Measurements from ENCODE around the gene LCN2. TPM values are rescaled to one million over a fixed set of nuclear protein-coding genes. Genes with fewer than 3 reads are reported as not detected.

The LCN2 gene
- total RNA-seq, 2 experiments from 2014 or later: not detected

GRCh38 chr9:128115187-128116103, 33.8 kb upstream of the LCN2 start:
- no peak overlapping the region for H3K27ac Mint-ChIP-seq
- intact Hi-C loops (cut with DNase I, micrococcal nuclease): loop anchor here (2.0 to 5.0 kb wide), 2 partner anchors 78 to 81 kb away; no protein-coding TSS in a partner anchor
- peaks cover 14% of the 10 kb centered on the region for H3K36me3 Mint-ChIP-seq (ENCODE audit: low read depth)
- no peaks in the 10 kb centered on the region for H3K27me3 Mint-ChIP-seq
- CTCF ChIA-PET: interaction anchor here (0.6 to 1.7 kb wide), 6 partner anchors 18 to 1432 kb away, joined by 3 to 4 read pairs (median 3); no protein-coding TSS in a partner anchor
- peaks cover 5% of the 10 kb centered on the region for H3K4me1 Mint-ChIP-seq
- DNase-seq (no peak), ATAC-seq (peak; percentile 30)
- POLR2A ChIA-PET: no interaction called here
- H3K9me3 Mint-ChIP-seq (ENCODE audit: low read depth): no peaks in the 10 kb centered on the region
- no peak overlapping the region for H3K4me3 Mint-ChIP-seq

DNA sequence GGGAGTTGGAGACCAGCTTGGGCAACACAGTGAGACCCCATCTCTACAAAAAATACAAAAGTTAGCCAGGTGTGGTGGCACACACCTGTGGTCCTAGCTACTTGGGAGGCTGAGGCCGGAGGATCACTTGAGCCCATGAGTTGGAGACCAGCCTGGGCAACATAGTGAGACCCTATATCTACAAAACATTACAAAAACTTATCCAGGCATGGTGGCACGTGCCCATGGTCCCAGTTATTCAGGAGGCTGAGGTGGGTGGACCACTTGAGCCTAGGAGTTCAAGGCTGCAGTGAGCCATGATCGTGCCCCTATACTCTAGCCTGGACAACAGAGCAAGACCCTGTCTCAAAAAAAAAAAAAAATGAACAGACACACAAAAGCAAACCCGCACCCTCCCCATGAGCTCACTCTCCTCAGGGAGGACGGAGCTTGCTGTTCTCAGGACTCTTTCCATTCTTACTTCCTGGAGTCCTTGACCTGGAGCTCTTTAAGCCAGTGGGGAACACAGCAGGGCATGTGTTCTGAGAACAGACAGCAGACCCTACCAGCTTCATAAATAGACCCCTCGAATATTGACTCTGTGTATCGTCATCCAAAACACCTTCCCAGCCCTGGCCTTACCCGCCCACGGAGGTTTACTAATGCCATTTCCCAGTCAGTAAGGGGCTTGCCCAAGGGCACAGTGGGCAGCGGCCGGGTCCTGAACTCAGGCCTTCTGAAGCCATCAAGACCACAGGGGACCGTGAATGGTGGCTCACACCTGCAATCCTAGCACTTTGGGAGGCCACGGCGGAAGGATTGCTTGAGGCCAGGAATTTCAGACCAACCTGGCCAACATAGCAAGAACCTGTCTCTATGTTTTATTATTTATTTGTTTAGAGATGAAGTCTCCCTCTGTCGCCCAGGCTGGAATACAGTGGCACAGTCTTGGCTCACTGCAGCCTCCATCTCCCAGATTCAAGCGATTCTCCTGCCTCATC, 32.9 kb upstream of the LCN2 start:
- ATAC-seq: no peak
- CTCF ChIA-PET: interaction anchor here (0.6 to 2.0 kb wide), 11 partner anchors 9 to 1431 kb away, joined by 3 to 18 read pairs (median 4); no protein-coding TSS in a partner anchor

GRCh38 chr9:128117613-128118471, 31.4 kb upstream of the LCN2 start:
- CTCF ChIA-PET: interaction anchor here (0.5 to 2.0 kb wide), 42 partner anchors 8 to 1113 kb away, joined by 3 to 18 read pairs (median 4); partner anchors contain the start of genes NAIF1 and PTGES2
- H3K27me3 Mint-ChIP-seq: no peaks in the 10 kb centered on the region
- no peak overlapping the region for H3K4me3 Mint-ChIP-seq
- POLR2A ChIA-PET: no interaction called here
- H3K27ac Mint-ChIP-seq: no peak overlapping the region
- DNase-seq (peak; percentile 99), ATAC-seq (peak; percentile 94)
- intact Hi-C loops (cut with DNase I, micrococcal nuclease): loop anchor here (1.0 to 5.0 kb wide), 5 partner anchors 9 to 175 kb away; partner anchors contain the start of gene PTGES2 (in 2 of the 2)
- H3K36me3 Mint-ChIP-seq (ENCODE audit: low read depth): peaks cover 8% of the 10 kb centered on the region
- H3K4me1 Mint-ChIP-seq: peaks cover 5% of the 10 kb centered on the region
- no peaks in the 10 kb centered on the region for H3K9me3 Mint-ChIP-seq (ENCODE audit: low read depth)

More for the DNA sequence above, 32.9 kb upstream of the LCN2 start:
- POLR2A ChIA-PET: interaction anchor here (0.6 kb wide), 1 partner anchor 133 kb away, joined by 3 read pairs; no protein-coding TSS in a partner anchor
- intact Hi-C loops (cut with DNase I, micrococcal nuclease): loop anchor here (1.0 to 5.0 kb wide), 5 partner anchors 11 to 173 kb away; partner anchors contain the start of gene PTGES2 (in 2 of the 2)
- peaks cover 8% of the 10 kb centered on the region for H3K36me3 Mint-ChIP-seq (ENCODE audit: low read depth)
- H3K4me3 Mint-ChIP-seq: no peak overlapping the region
- H3K27ac Mint-ChIP-seq: no peak overlapping the region
- no peaks in the 10 kb centered on the region for H3K27me3 Mint-ChIP-seq
- H3K4me1 Mint-ChIP-seq: peaks cover 5% of the 10 kb centered on the region
- no peaks in the 10 kb centered on the region for H3K9me3 Mint-ChIP-seq (ENCODE audit: low read depth)
- no peak for DNase-seq

GRCh38 chr9:128118472-128118857, 30.8 kb upstream of the LCN2 start:
- DNase-seq: no peak
- Mint-ChIP-seq H3K4me1 (peaks cover 5% of the 10 kb centered on the region), H3K9me3 (ENCODE audit: low read depth) (no peaks in the 10 kb centered on the region), H3K27me3 (no peaks in the 10 kb centered on the region), H3K4me3 (no peak overlapping the region), H3K27ac (no peak overlapping the region), H3K36me3 (ENCODE audit: low read depth) (peaks cover 8% of the 10 kb centered on the region)
- ATAC-seq: no peak
- ChIA-PET CTCF (interaction anchor here (0.6 to 2.0 kb wide), 20 partner anchors 11 to 177 kb away, joined by 3 to 18 read pairs (median 4); partner anchors contain the start of gene NAIF1), POLR2A (no interaction called here)
- intact Hi-C loops (cut with DNase I, micrococcal nuclease): loop anchor here in 1 of 2 experiments (5.0 kb wide), 1 partner anchor 81 kb away; no protein-coding TSS in a partner anchor

DNA sequence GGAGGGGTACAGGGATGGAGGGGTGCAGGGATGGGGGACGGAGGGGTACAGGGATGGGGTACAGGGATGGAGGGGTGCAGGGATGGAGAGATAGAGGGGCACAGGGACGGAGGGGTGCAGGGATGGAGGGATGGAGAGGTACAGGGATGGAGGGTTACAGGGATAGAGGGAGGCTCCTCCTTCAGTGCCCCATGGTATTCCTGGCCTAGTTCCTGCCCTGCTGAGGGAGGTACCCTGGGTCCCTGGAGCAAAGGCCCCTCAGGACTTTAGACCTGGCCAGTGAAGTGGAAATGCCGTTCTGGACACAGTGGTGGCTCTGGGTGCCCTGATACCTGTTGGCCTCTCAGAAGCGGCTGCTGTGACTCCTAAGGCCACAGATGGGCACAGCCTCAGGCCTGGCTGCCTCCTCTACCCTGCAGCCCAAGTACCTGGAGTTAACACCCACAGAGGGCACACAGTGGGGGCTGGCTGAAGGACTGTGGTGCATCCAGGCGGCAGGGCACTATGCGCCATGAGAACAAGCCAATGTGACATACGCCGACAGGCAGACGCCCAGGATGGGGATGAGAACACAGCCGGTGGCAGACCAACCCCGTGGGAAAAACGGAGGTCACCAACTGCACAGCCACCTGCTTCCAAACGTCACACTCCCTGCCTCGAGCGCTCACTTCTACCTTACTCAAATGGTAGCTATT, 30.1 kb upstream of the LCN2 start:
- Mint-ChIP-seq H3K4me3 (no peak overlapping the region), H3K27me3 (no peaks in the 10 kb centered on the region)
- intact Hi-C loops (cut with DNase I, micrococcal nuclease): loop anchor here in 1 of 2 experiments (5.0 kb wide), 1 partner anchor 82 kb away; no protein-coding TSS in a partner anchor

DNA sequence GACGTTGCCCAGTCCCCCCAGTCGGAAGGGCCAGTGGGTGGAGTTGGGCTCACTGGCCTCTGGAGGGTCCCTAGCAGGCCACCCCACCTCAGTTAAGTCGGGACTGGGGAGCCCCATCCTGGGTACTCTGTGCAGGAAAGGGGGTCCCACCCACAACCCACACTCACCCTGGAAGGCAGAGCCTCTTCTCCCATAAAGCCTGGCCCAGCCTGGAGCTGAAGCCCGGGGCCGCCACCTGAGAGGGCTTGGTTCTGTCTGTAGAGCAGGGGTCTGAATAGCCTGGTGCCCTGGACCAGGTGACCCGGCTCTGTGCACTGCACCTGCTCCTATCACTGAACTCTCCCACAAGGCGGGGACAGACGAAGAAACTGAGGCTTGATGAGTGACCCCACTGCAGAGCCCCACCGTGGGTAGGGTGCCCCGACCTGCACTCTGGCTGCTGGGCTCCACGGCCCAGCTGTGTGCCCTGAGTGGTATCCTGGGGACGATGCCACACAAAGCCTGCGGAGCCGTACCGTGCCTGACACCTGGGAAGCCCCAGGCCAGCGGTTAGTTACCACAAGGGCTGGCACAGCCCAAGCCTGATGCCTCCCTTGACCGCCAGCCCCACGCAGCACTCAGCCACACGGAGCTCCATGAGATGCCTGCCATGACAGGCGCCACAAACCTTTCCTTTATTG, 29.1 kb upstream of the LCN2 start:
- intact Hi-C loops (cut with DNase I, micrococcal nuclease): no loop called here
- Mint-ChIP-seq H3K9me3 (ENCODE audit: low read depth) (no peaks in the 10 kb centered on the region), H3K4me3 (no peak overlapping the region), H3K4me1 (peaks cover 12% of the 10 kb centered on the region), H3K27ac (no peak overlapping the region), H3K27me3 (no peaks in the 10 kb centered on the region), H3K36me3 (ENCODE audit: low read depth) (peaks cover 8% of the 10 kb centered on the region)
- ATAC-seq: no peak
- POLR2A ChIA-PET: interaction anchor here (0.6 kb wide), 1 partner anchor 15 kb away, joined by 3 read pairs; no protein-coding TSS in a partner anchor
- CTCF ChIA-PET: no interaction called here
- DNase-seq: no peak

More for the DNA sequence above, 30.1 kb upstream of the LCN2 start:
- DNase-seq: no peak
- no peak overlapping the region for H3K27ac Mint-ChIP-seq
- no peak for ATAC-seq
- ChIA-PET POLR2A (no interaction called here), CTCF (no interaction called here)
- H3K9me3 Mint-ChIP-seq (ENCODE audit: low read depth): no peaks in the 10 kb centered on the region
- H3K4me1 Mint-ChIP-seq: peaks cover 5% of the 10 kb centered on the region
- H3K36me3 Mint-ChIP-seq (ENCODE audit: low read depth): peaks cover 7% of the 10 kb centered on the region

DNA sequence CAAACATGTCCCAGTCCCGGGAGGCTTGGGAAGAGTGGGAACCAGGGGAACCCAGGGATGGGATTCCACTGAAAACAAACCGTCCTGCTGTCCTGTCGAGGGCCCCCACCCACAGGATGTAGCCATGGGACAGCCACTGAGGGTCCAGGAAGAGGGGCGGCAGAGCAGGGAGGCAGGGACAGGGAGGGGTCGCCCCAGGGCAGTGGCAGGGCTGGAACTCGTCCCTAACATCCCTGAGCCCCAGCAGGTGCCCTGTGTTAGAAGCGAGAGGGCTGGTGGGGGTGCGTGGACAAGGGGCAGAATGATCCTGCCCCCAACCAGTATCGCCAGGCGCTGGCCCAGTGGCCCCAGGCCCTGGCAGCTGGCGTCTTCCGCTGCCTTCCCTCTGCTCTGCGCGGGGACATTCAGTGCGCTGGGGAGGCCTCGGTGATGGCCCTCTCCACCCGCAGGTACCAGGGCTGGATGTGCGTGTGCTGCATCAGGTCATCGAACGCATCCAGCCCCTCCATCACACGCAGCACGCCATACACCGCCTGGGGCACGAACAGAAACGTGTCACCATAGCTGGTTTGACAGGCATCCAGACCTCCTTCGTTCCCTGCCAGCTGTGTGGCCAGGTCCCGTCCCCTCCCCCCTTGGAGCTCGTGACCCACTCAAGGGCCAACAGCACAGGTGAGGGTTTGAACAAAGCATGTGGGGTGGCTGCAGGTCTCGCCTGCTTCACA, 28.4 kb upstream of the LCN2 start:
- Mint-ChIP-seq H3K9me3 (ENCODE audit: low read depth) (no peaks in the 10 kb centered on the region), H3K4me3 (no peak overlapping the region), H3K4me1 (peaks cover 19% of the 10 kb centered on the region), H3K27me3 (no peaks in the 10 kb centered on the region), H3K27ac (no peak overlapping the region), H3K36me3 (ENCODE audit: low read depth) (peaks cover 11% of the 10 kb centered on the region)
- POLR2A ChIA-PET: no interaction called here
- DNase-seq (no peak), ATAC-seq (no peak)
- CTCF ChIA-PET: no interaction called here
- intact Hi-C loops (cut with DNase I, micrococcal nuclease): no loop called here

DNA sequence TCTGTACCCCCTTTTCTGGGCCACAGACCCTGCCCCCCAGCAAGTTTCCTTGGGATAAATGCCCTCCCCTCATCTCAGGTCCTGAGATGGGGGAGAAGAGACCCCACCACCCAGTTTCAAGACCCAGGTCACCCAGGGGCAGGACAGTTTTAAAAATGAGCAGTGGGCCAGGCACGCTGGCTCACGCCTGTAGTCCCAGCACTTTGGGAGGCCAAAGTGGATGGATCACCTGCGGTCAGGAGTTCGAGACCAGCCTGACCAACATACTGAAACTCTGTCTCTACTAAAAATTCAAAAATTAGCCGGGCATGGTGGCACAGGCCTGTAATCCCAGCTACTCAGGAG, 27.8 kb upstream of the LCN2 start:
- H3K4me3 Mint-ChIP-seq: no peak overlapping the region
- H3K36me3 Mint-ChIP-seq (ENCODE audit: low read depth): peaks cover 15% of the 10 kb centered on the region
- intact Hi-C loops (cut with DNase I, micrococcal nuclease): no loop called here
- ChIA-PET POLR2A (no interaction called here), CTCF (no interaction called here)
- H3K9me3 Mint-ChIP-seq (ENCODE audit: low read depth): no peaks in the 10 kb centered on the region
- no peak for DNase-seq
- no peak for ATAC-seq
- H3K27ac Mint-ChIP-seq: no peak overlapping the region
- peaks cover 24% of the 10 kb centered on the region for H3K4me1 Mint-ChIP-seq
- no peaks in the 10 kb centered on the region for H3K27me3 Mint-ChIP-seq

- CTCF ChIA-PET: no interaction called here
- Mint-ChIP-seq H3K4me3 (no peak overlapping the region), H3K4me1 (peaks cover 24% of the 10 kb centered on the region), H3K27me3 (no peaks in the 10 kb centered on the region), H3K27ac (no peak overlapping the region), H3K36me3 (ENCODE audit: low read depth) (peaks cover 15% of the 10 kb centered on the region), H3K9me3 (ENCODE audit: low read depth) (no peaks in the 10 kb centered on the region)
- ATAC-seq: no peak
- intact Hi-C loops (cut with DNase I, micrococcal nuclease): no loop called here
- POLR2A ChIA-PET: no interaction called here
- DNase-seq: no peak
Measured at GRCh38 chr9:128121924-128122808, 27.1 kb upstream of the LCN2 start.

Data from activated CD4-positive, alpha-beta T cell treated with anti-CD3 and anti-CD28 coated beads for 36 hours (primary cell).